Stimulated activated naive CD4-positive, alpha-beta T cell (primary cell): ENCODE measurements around the gene SF3A1.
"Not testable (repeated sequence)": the region's sequence is repeated elsewhere in the genome, so short reads cannot be mapped to it uniquely, and the experiment has no call there.

ENCODE experiments used
- DNase-seq, 6 experiments: peaks; one replicate each; lab custom pipeline; 2025; lab: John Stamatoyannopoulos, UW

SF3A1 gene

GRCh38 chr22:30356449-30357235, at the start of gene SF3A1, which contains the start of gene CCDC157:
SF3A1 (minus strand) TSS chr22:30356894; CDS start chr22:30356792, 102 bp downstream.
CCDC157 (plus strand) TSS chr22:30357007; CDS start chr22:30366001, 8,994 bp downstream.
- peak; percentile 74 to 88 (median 82) for DNase-seq

- no peak for DNase-seq
Measured at GRCh38 chr22:30406400-30406799, 49.7 kb upstream of the SF3A1 start.

DNA sequence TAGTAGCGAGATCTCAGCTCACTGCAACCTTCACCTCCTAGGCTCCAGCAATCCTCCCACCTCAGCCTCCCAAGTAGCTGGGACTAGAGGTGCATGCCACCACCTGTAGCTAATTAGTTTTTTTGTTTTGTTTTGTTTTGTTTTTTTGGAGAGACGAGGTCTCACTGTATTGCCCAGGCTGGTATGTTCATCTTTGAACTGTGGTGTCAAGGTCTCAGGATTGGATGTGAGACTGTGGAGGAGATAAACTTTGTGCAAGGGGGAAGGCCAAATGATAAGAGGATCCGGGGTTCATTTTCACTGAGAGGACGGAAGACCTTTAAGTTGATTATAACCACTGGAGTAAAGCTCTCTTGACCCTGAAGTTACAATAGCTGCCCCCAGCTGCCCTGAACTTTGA, 49.0 kb upstream of the SF3A1 start:
- DNase-seq: no peak

GRCh38 chr22:30404307-30404706, 47.6 kb upstream of the SF3A1 start:
- no peak for DNase-seq

DNA sequence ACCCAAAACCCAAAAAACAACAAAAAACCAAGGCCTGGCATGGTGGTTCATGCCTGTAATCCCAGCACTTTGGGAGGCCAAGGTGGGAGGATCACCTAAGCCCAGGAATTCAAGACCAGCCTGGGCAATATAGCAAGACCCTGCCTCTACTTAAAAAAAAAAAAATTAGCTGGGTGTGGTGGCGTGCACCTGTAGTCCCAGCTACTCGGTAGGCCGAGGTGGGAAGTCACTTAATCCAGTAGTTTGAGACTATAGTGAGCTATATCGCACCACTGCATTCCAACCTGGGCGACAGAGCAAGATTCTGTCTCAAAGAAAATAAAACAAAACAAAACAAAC, 46.0 kb upstream of the SF3A1 start:
- DNase-seq: not testable (repeated sequence)

DNA sequence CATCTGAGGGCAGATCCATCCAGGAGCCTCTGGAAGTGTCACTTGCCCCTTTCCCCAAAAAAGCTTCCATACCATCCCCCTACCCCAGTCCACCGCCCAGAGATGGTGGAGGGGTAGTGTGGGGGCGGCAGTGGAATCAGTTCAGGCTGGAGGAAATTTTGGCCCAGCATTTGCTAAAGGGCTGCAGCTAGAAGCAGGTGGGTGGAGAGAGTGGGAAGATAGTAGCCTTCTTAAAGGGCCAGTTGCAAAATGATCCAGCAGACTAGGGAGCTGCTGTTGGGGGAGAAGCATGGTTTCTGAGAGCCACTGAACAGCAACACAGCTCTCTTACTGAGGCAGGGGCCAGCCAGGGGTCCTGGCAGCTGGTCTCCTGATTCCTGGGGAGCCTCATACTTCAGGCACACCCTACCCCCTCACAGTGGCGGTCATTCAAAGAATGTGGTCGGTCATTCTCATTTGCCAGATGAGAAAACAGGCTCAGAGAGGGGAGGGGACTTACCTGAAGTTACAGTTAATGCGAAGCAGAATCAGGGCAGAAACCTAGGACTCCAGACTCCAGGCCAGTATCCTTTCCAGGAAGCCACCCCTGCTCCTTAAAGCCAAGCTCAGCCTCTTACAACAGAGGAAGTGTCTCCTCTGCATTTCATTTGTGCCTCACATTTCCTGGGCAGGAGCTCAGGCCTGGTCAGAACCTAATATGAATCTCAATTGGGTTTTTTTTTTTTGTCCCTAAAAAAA, 45.5 kb upstream of the SF3A1 start:
- DNase-seq: no peak

DNA sequence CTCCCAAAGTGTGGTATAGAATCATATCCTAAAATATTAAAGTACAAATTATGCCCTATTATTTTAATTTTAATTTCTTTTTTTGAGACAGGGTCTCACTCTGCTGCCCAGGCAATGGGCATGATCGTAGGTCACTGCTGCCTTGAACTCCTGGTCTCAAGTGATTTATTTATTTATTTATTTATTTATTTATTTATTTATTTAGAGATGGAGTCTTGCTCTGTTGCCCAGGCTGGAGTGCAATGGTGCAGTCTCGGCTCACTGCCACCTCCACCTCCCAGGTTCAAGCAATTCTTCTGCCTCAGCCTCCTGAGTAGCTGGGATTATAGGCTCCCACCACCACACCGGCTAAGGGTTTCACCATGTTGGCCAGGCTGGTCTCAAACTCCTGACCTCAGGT, 44.3 kb upstream of the SF3A1 start:
- DNase-seq: not testable (repeated sequence)

DNA sequence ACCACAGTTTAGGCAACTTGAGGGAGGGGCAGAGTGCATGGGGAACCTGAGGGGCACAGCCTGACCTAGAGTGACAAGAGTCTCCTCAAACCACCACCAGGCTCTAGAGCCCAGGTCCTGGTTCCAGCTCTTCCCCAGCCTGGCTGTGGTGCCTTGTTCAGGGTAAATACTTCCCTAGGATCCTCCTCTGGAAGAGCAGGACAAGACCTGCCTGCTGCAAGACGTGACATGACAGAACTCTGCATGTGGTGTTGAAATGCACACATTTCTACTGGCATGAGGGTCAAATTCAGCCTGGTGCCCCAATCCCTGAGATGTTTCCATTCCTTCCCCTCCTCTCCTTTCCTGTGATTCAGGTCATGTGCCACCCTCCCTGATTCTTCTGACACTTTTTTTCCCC, 43.5 kb upstream of the SF3A1 start:
- no peak for DNase-seq

DNA sequence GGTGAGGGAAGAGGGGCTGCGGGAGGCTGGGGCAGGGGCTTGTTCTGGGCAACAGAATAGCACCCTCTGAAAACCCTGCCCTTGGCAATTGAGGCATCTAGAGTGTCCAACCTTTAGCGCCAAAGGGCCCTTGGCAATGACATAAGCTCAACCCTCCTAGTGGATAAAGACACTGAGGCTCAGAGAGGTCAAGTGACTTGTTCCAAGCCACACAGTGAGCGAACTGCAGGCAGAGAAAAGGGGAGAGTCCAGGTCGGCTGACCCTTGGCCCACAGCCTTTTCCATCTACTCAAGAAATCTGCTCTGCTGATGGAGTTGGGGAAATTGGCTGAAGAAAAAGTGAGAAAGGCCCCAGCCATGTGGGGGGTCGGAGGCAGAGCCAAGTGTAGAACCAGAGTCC, 43.0 kb upstream of the SF3A1 start:
- no peak for DNase-seq

GRCh38 chr22:30398685-30399680, 42.3 kb upstream of the SF3A1 start:
- DNase-seq: peak in 1 of 6 experiments; percentile 23

DNA sequence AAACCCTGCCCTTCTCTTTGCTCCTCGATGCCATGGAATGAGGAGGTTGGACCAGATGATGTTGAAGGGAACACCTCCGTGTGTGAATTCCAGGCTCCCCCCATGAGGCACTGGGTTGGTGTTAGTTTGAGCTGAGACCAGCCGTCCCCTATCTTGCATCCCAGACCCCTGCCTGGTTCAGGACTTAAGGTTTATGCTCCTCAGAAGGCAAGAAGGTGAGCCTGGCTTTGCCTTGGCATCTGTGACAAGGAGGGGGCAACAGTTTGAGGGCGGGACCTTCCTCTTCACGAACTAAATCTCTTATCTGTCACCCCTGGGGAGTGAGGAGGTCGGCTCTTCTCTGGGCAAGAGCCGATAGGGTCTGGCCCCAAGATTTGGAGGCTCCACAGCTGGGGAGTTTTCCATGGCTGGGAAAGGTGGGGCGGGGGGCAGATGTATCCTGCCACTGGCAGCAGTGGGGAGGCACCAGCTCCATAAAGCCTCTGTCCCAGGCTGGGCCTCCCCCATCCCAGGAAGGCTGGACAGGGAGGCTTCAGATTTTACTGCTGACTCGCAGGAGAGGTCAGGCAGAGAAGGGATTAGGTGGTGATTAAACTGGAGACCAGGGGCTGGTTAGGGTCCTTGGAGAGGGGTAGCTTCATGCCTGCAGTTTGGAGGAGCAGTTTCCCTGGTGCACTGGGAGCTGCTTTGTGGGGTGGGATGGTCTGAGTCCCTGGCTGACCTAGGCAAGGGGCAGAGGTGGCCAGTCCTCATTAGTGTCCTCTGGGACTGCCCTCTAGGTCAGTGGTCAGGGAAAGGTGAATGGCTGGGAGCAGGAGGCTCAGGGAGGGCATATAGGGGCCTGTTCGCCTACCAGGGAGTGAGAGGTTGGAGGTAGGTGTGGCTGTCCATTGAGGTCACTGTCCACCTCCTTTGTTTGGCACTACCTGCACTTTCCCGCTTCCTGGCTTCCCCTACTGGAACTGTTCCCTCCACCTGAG, 41.3 kb upstream of the SF3A1 start:
- no peak for DNase-seq

- DNase-seq: peak in 5 of 6 experiments; percentile 38 to 63 (median 55)
Measured at GRCh38 chr22:30396871-30397655, 40.4 kb upstream of the SF3A1 start, which contains the start of gene SEC14L2. SEC14L2 (plus strand) TSS chr22:30397018; CDS start chr22:30397117, 99 bp downstream.

- no peak for DNase-seq
Measured at GRCh38 chr22:30393885-30394284, 37.2 kb upstream of the SF3A1 start.

GRCh38 chr22:30393322-30393680, 36.6 kb upstream of the SF3A1 start:
- DNase-seq: no peak

GRCh38 chr22:30392661-30393321, 36.1 kb upstream of the SF3A1 start:
- no peak for DNase-seq

DNA sequence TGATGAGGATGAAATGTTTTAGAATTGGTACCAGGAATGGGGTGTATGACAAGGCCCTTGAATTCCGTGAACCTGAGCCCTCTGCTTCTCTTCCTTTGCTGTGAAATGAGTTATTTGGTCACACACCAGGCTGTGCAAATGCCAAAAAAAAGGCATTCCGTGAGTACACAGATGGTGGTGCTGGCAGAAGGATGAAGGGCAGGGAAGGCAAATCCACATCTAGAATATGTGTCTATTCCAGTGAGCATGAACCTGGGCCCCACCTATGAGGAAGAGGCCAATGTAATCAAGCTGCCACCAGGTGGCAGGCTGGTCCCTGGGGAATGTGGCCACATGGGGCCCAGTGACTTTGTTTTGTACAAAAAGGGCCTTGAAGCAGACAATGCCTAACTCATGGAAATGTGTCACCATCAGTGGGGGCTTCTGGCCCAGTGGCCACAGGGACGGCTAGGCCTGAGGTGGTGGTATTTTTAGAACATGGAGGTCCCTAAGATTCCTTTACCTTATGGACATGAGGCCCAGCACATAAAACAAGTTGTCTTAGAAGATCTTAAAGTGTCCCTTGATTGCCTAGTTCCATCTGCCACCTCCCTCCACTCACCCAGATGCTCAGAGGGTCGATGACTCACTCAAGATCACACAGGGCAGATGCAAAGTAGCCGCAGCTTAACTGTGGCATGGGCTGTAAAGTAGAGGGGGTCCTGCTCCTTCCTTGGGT, 34.4 kb upstream of the SF3A1 start:
- peak; percentile 65 to 83 (median 71) for DNase-seq

DNA sequence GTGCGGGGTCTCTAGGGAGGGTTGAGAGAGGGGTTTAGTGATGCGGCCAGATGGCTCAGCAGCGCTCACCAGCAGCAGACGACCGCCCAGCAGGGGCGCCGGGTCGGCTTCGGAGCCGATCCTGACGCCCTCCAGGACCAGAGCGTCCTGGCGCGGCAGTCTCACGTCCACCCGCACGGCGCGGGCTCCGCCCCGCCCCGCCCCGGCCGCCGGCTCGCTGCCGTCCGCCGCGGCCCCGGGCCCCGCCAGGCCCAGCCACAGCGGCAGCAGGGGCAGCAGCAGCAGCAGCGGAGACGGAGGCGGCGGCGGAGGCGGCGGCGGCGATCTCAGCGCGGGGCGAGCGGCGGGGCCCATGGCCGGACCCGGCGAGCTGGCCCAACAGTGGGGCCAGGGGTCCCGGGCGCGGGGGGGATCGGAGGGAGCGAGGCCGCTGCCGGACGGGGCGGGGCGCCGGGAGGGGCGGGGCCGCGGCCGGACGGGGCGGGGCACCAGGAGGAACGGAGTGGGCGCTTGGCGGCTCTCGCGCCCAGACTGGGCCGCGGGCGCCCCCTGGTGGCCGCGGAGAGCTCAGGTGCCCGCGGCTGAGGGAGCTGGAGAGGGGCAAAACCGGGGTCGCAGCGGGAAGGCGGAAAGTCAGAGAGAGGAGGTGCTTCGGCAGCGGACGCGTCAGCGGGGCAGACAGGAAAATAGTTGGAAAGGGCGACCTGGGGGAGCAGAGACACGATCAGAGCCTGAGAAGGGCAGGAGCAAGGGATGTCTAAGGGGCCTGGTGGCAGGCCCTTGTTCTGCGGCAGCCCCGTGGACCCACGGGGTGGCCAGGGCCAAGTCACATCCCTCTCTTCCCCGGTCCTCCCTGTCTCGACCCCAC, 30.5 kb upstream of the SF3A1 start, which contains the start of gene RNF215:
TSS of gene RNF215 (minus strand) at position 452 of the 868 bp plus-strand sequence. CDS start at position 354, 98 bp downstream.
- peak; percentile 53 to 81 (median 71) for DNase-seq

DNA sequence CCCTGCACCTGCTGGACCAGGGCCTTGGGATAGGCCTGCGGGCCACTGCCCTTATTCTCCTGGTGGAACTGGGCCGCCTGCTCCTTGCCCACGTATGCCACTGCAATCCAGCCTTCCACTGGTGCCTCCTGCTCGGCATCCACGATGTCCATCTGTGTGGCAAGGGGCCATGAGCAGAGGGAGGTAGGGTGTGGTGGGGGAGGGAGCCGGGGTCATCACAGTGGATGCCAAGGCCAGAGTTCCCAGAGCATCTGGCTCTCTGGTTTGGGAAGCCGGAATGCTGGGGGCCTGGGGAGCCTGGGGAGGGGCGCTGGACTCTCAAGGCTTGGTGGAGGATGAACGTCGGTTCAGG, 29.9 kb upstream of the SF3A1 start:
- no peak for DNase-seq
